Measurements from ENCODE around the gene DNAJB14. TPM values are rescaled to one million over a fixed set of nuclear protein-coding genes. Genes with fewer than 3 reads are reported as not detected.
A peak's percentile ranks its signal among the peaks of the same experiment; 100 is the strongest.

Gene DNAJB14
- total and polyA plus RNA-seq, 2 experiments from 2014 or later, result 24.9 to 27.3 TPM

DNA sequence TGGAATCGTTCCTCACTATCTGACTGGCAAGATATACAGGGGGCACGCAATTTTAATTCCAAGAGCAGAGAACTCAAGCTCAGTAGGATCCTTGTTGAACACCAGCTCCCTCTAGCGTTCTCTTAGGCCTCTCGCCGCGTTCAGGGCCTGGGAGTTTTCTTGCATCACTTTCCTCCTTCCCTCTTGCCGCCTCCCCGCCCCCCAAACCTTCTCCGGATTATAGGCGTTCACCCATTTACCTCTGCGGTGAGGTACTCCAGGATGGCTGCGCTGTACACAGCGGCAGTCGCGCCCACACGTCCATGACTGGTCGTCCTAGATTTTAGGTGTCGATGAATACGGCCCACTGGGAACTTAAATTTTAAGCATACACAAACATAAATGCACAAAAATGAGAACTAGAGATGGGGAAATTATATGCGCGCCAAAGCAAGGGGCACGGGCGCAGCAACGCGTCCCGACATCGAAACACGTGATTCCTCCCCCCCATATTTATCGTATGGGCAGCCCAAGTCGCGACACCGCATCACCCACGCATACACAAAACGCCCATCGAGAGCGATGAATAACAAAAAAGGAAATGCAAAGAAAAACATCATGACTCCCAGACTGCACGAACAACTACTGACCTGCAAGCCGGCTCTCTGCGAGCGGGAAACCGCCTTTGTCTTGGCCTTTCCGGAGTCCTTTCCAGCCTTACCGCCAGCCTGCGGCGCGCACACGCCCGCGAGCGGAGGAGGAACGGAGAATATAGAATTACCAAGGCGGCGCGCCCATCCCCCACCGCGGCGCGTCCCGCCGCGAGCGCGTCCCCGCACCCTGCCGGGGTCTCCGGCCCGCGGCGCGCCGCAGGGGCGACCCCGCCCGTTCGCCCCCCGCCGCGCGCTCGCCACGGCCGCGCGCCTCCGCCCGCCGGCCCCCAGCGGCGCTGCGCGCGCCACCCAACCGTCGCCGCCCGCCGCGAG lies 2.9 kb upstream of the DNAJB14 start:
- Mint-ChIP-seq H3K9me3 (no peaks in the 10 kb centered on the region), H3K36me3 (ENCODE audit: low read depth) (peaks cover 5% of the 10 kb centered on the region; the same call in 2 of the 3 replicates), H3K27ac (no peak overlapping the region), H3K27me3 (ENCODE audit: insufficient read depth, low read depth, poor library complexity) (peaks cover 12% of the 10 kb centered on the region), H3K4me3 (no peak overlapping the region), H3K4me1 (peaks cover 24% of the 10 kb centered on the region)
- Histone ChIP-seq H4K20me1 (replicated peaks; ENCODE audit: insufficient read depth) (peaks cover 15% of the 10 kb centered on the region), H2AFZ (no peak overlapping the region), H3K4me1 (ENCODE audit: insufficient read depth) (peaks cover 34% of the 10 kb centered on the region), H3K79me2 (replicated peaks; ENCODE audit: insufficient read depth) (peaks cover 43% of the 10 kb centered on the region), H3K36me3 (ENCODE audit: insufficient read depth) (peaks cover 12% of the 10 kb centered on the region), H3K4me3 (peak overlapping the region; percentile 96), H3K27me3 (ENCODE audit: insufficient read depth) (no peaks in the 10 kb centered on the region), H3K9me2 (ENCODE audit: insufficient read depth) (no peaks in the 10 kb centered on the region), H3F3A (replicated peaks; ENCODE audit: low read depth) (peaks cover 29% of the 10 kb centered on the region), H3K4me2 (peak overlapping the region; percentile 83), H3K27ac (ENCODE audit: low read depth) (peak overlapping the region; percentile 100)
- ATAC-seq (peak; percentile 27), DNase-seq (ENCODE audit: low spot score) (peak; percentile 98)
- TF ChIP-seq ETS1 (IDR thresholded peaks at IDR 0.05), result no peak
- no peak for TF ChIP-seq EZH2phosphoT487 (IDR thresholded peaks at IDR 0.05; ENCODE audit: unreplicated experiment)
- TF ChIP-seq, protein P1, sequence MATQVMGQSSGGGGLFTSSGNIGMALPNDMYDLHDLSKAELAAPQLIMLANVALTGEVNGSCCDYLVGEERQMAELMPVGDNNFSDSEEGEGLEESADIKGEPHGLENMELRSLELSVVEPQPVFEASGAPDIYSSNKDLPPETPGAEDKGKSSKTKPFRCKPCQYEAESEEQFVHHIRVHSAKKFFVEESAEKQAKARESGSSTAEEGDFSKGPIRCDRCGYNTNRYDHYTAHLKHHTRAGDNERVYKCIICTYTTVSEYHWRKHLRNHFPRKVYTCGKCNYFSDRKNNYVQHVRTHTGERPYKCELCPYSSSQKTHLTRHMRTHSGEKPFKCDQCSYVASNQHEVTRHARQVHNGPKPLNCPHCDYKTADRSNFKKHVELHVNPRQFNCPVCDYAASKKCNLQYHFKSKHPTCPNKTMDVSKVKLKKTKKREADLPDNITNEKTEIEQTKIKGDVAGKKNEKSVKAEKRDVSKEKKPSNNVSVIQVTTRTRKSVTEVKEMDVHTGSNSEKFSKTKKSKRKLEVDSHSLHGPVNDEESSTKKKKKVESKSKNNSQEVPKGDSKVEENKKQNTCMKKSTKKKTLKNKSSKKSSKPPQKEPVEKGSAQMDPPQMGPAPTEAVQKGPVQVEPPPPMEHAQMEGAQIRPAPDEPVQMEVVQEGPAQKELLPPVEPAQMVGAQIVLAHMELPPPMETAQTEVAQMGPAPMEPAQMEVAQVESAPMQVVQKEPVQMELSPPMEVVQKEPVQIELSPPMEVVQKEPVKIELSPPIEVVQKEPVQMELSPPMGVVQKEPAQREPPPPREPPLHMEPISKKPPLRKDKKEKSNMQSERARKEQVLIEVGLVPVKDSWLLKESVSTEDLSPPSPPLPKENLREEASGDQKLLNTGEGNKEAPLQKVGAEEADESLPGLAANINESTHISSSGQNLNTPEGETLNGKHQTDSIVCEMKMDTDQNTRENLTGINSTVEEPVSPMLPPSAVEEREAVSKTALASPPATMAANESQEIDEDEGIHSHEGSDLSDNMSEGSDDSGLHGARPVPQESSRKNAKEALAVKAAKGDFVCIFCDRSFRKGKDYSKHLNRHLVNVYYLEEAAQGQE (IDR thresholded peaks at IDR 0.05; ENCODE audit: unreplicated experiment), result no peak
- TF ChIP-seq POLR2AphosphoS5 (IDR thresholded peaks at IDR 0.05; ENCODE audit: low read depth), result peak; percentile 84
- TF ChIP-seq, protein P2, sequence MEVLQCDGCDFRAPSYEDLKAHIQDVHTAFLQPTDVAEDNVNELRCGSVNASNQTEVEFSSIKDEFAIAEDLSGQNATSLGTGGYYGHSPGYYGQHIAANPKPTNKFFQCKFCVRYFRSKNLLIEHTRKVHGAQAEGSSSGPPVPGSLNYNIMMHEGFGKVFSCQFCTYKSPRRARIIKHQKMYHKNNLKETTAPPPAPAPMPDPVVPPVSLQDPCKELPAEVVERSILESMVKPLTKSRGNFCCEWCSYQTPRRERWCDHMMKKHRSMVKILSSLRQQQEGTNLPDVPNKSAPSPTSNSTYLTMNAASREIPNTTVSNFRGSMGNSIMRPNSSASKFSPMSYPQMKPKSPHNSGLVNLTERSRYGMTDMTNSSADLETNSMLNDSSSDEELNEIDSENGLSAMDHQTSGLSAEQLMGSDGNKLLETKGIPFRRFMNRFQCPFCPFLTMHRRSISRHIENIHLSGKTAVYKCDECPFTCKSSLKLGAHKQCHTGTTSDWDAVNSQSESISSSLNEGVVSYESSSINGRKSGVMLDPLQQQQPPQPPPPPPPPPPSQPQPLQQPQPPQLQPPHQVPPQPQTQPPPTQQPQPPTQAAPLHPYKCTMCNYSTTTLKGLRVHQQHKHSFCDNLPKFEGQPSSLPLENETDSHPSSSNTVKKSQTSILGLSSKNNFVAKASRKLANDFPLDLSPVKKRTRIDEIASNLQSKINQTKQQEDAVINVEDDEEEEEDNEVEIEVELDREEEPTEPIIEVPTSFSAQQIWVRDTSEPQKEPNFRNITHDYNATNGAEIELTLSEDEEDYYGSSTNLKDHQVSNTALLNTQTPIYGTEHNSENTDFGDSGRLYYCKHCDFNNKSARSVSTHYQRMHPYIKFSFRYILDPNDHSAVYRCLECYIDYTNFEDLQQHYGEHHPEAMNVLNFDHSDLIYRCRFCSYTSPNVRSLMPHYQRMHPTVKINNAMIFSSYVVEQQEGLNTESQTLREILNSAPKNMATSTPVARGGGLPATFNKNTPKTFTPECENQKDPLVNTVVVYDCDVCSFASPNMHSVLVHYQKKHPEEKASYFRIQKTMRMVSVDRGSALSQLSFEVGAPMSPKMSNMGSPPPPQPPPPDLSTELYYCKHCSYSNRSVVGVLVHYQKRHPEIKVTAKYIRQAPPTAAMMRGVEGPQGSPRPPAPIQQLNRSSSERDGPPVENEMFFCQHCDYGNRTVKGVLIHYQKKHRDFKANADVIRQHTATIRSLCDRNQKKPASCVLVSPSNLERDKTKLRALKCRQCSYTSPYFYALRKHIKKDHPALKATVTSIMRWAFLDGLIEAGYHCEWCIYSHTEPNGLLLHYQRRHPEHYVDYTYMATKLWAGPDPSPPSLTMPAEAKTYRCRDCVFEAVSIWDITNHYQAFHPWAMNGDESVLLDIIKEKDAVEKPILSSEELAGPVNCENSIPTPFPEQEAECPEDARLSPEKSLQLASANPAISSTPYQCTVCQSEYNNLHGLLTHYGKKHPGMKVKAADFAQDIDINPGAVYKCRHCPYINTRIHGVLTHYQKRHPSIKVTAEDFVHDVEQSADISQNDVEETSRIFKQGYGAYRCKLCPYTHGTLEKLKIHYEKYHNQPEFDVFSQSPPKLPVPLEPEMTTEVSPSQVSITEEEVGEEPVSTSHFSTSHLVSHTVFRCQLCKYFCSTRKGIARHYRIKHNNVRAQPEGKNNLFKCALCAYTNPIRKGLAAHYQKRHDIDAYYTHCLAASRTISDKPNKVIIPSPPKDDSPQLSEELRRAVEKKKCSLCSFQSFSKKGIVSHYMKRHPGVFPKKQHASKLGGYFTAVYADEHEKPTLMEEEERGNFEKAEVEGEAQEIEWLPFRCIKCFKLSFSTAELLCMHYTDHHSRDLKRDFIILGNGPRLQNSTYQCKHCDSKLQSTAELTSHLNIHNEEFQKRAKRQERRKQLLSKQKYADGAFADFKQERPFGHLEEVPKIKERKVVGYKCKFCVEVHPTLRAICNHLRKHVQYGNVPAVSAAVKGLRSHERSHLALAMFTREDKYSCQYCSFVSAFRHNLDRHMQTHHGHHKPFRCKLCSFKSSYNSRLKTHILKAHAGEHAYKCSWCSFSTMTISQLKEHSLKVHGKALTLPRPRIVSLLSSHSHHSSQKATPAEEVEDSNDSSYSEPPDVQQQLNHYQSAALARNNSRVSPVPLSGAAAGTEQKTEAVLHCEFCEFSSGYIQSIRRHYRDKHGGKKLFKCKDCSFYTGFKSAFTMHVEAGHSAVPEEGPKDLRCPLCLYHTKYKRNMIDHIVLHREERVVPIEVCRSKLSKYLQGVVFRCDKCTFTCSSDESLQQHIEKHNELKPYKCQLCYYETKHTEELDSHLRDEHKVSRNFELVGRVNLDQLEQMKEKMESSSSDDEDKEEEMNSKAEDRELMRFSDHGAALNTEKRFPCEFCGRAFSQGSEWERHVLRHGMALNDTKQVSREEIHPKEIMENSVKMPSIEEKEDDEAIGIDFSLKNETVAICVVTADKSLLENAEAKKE (CRISPR knock-in tag; IDR thresholded peaks at IDR 0.05), result no peak
- 0 out of 2 replicates have a peak, but pooled peaks have one; percentile 32 for TF ChIP-seq CREB1 (CRISPR knock-in tag; IDR thresholded peaks at IDR 0.05; ENCODE audit: low read depth)
- TF ChIP-seq ZNF331 (CRISPR knock-in tag; IDR thresholded peaks at IDR 0.05; ENCODE audit: low read depth), result no peak
- TF ChIP-seq NANOG (IDR thresholded peaks at IDR 0.05; ENCODE audit: borderline replicate concordance), result no peak
- TF ChIP-seq, protein P3, sequence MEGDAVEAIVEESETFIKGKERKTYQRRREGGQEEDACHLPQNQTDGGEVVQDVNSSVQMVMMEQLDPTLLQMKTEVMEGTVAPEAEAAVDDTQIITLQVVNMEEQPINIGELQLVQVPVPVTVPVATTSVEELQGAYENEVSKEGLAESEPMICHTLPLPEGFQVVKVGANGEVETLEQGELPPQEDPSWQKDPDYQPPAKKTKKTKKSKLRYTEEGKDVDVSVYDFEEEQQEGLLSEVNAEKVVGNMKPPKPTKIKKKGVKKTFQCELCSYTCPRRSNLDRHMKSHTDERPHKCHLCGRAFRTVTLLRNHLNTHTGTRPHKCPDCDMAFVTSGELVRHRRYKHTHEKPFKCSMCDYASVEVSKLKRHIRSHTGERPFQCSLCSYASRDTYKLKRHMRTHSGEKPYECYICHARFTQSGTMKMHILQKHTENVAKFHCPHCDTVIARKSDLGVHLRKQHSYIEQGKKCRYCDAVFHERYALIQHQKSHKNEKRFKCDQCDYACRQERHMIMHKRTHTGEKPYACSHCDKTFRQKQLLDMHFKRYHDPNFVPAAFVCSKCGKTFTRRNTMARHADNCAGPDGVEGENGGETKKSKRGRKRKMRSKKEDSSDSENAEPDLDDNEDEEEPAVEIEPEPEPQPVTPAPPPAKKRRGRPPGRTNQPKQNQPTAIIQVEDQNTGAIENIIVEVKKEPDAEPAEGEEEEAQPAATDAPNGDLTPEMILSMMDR (conservative IDR thresholded peaks at IDR 0.05; ENCODE audit: low read depth in 2 of 2), result peak; percentile 74 to 83
- TF ChIP-seq ZNF114 (CRISPR knock-in tag; IDR thresholded peaks at IDR 0.05), result no peak
- TF ChIP-seq JUNB (IDR thresholded peaks at IDR 0.05; ENCODE audit: unreplicated experiment), result no peak
